IMR-90 (cell line): Measurements from ENCODE around the gene EML6. TPM values are rescaled to one million over a fixed set of nuclear protein-coding genes. Genes with fewer than 3 reads are reported as not detected.

Source experiments
- ATAC-seq: fragments of 200-7000 bp; cut with Tn5 transposase; 2 replicates; pipeline ENCODE4 v1.9.1; 2020; ENCODE audit warnings: low read depth, mild to moderate bottlenecking, moderate library complexity
- BruUV-seq: library from RNA; stranded (reverse); fragments of 400-500 nt; replicated peaks from 2 replicates; lab custom pipeline; 2021; lab: Mats Ljungman, UMichigan
- CTCF ChIA-PET: fragments of 300-600 bp; formaldehyde crosslinking; extraction: SDS; loops from one replicate; lab custom pipeline; 2021; ENCODE audit warnings: antibody characterized with exemption; lab: Yijun Ruan, JAX
- POLR2A ChIA-PET: fragments of 300-600 bp; sonication (Branson Sonifier 250); formaldehyde crosslinking; loops from one replicate; lab custom pipeline; 2022; ENCODE audit warnings: antibody characterized with exemption; ENCODE audit not compliant: unreplicated experiment; lab: Charles Lee
- DNase-seq: peaks from one replicate; pipeline ENCODE4 v3.0.0; 2013
- H2AFZ ChIP-seq: replicated peaks from 2 replicates; pipeline ENCODE3; 2013; ENCODE audit warnings: low read length, mild to moderate bottlenecking; ENCODE audit not compliant: poor library complexity
- H2AK5ac ChIP-seq: 2 replicates; pipeline ENCODE4 v1.6.1; 2013; ENCODE audit warnings: low read depth, low read length, inconsistent platforms
- H2AK9ac ChIP-seq: replicated peaks from 2 replicates; pipeline ENCODE3; 2013; ENCODE audit warnings: mild to moderate bottlenecking, low read depth, low read length, moderate library complexity; ENCODE audit not compliant: poor library complexity
- H2BK120ac ChIP-seq: 2 replicates; pipeline ENCODE4 v1.6.1; 2013; ENCODE audit warnings: low read depth, low read length, inconsistent platforms
- H2BK15ac ChIP-seq: 3 replicates; pipeline ENCODE4 v1.6.1; 2013; ENCODE audit warnings: low read depth, low read length, inconsistent platforms
- H2BK20ac ChIP-seq: 2 replicates; pipeline ENCODE4 v1.6.1; 2013; ENCODE audit warnings: low read depth, mild to moderate bottlenecking, inconsistent platforms, low read length, moderate library complexity
- H2BK5ac ChIP-seq: 2 replicates; pipeline ENCODE4 v1.6.1; 2013; ENCODE audit warnings: mild to moderate bottlenecking, low read depth, low read length, inconsistent platforms; ENCODE audit not compliant: poor library complexity, severe bottlenecking
- H3K14ac ChIP-seq: replicated peaks from 2 replicates; pipeline ENCODE4 v1.6.1; 2013; ENCODE audit warnings: low read depth, low read length, inconsistent platforms
- H3K18ac ChIP-seq: 2 replicates; pipeline ENCODE4 v1.6.1; 2013; ENCODE audit warnings: low read depth, low read length, control low read depth
- H3K23ac ChIP-seq: 2 replicates; pipeline ENCODE4 v1.6.1; 2013; ENCODE audit warnings: low read depth, low read length, inconsistent platforms
- H3K27ac ChIP-seq: 2 replicates; pipeline ENCODE4 v1.5.1; 2013; ENCODE audit warnings: mild to moderate bottlenecking, control low read depth, low read length; ENCODE audit not compliant: insufficient read depth
- H3K27me3 ChIP-seq: 2 replicates; pipeline ENCODE4 v1.6.1; 2013; ENCODE audit warnings: low read length; ENCODE audit not compliant: control insufficient read depth, insufficient read depth
- H3K36me3 ChIP-seq: 2 replicates; pipeline ENCODE4 v1.6.1; 2013; ENCODE audit warnings: low read length, mixed read lengths; ENCODE audit not compliant: control insufficient read depth, insufficient read depth
- H3K4ac ChIP-seq: 2 replicates; pipeline ENCODE4 v1.6.1; 2013; ENCODE audit warnings: low read depth, low read length, inconsistent platforms
- H3K4me1 ChIP-seq: 2 replicates; pipeline ENCODE4 v1.6.1; 2013; ENCODE audit warnings: low read length, mixed read lengths; ENCODE audit not compliant: control insufficient read depth, insufficient read depth
- H3K4me2 ChIP-seq: 2 replicates; pipeline ENCODE4 v1.6.1; 2013; ENCODE audit warnings: low read depth, mild to moderate bottlenecking, control low read depth, low read length, moderate library complexity
- H3K4me3 ChIP-seq: 2 replicates; pipeline ENCODE4 v1.5.1; 2013; ENCODE audit warnings: low read depth, mild to moderate bottlenecking, control low read depth, low read length, moderate library complexity; ENCODE audit not compliant: insufficient read depth
- H3K56ac ChIP-seq: 2 replicates; pipeline ENCODE4 v1.6.1; 2013; ENCODE audit warnings: low read length, inconsistent platforms; ENCODE audit not compliant: insufficient read depth; ENCODE audit errors: extremely low read depth
- H3K79me1 ChIP-seq, 2 experiments: 2 replicates each; pipeline ENCODE4 v1.6.1; 2013; ENCODE audit warnings: low read length in 2 of 2, inconsistent platforms in 1 of 2, low read depth in 1 of 2
- H3K9ac ChIP-seq: 2 replicates; pipeline ENCODE4 v1.6.1; 2013; ENCODE audit warnings: low read depth, low read length, control low read depth
- H3K9me1 ChIP-seq: 2 replicates; pipeline ENCODE4 v1.6.1; 2013; ENCODE audit warnings: low read length, inconsistent platforms; ENCODE audit not compliant: insufficient read depth
- H3K9me3 ChIP-seq: 2 replicates; pipeline ENCODE4 v1.6.1; 2013; ENCODE audit warnings: low read length; ENCODE audit not compliant: control insufficient read depth, insufficient read depth
- H4K20me1 ChIP-seq: 2 replicates; pipeline ENCODE4 v1.6.1; 2013; ENCODE audit warnings: low read length, inconsistent platforms; ENCODE audit not compliant: insufficient read depth
- H4K5ac ChIP-seq: 2 replicates; pipeline ENCODE4 v1.6.1; 2013; ENCODE audit warnings: mild to moderate bottlenecking, low read depth, low read length, control low read depth
- H4K8ac ChIP-seq, 2 experiments: 2 replicates each; pipeline ENCODE4 v1.6.1; 2013; ENCODE audit warnings: low read depth in 2 of 2, low read length in 2 of 2, control low read depth in 1 of 2, inconsistent platforms in 1 of 2
- H4K91ac ChIP-seq: 2 replicates; pipeline ENCODE4 v1.6.1; 2013; ENCODE audit warnings: low read depth, low read length, inconsistent platforms; ENCODE audit not compliant: insufficient read depth
- BHLHE40 ChIP-seq: fragments of 150-350 bp; IDR thresholded peaks from 2 replicates; pipeline ENCODE4 v1.6.1; 2016; ENCODE audit warnings: mild to moderate bottlenecking, low read depth, low read length
- CEBPB ChIP-seq: IDR thresholded peaks from 2 replicates; pipeline ENCODE4 v1.6.1; 2012; ENCODE audit warnings: low read depth, low read length, improper control_type of control experiment
- CHD1 ChIP-seq: IDR thresholded peaks from 2 replicates; pipeline ENCODE4 v1.6.1; 2012; ENCODE audit warnings: low read depth, low read length, improper control_type of control experiment
- FOS ChIP-seq: fragments of 150-350 bp; IDR thresholded peaks from 2 replicates; pipeline ENCODE4 v1.6.1; 2016; ENCODE audit warnings: low read depth, low read length
- MAFK ChIP-seq: IDR thresholded peaks from 2 replicates; pipeline ENCODE4 v1.6.1; 2012; ENCODE audit warnings: low read depth, low read length, improper control_type of control experiment
- MAZ ChIP-seq: IDR thresholded peaks from 2 replicates; pipeline ENCODE4 v1.6.1; 2012; ENCODE audit warnings: low read depth, mild to moderate bottlenecking, low read length, improper control_type of control experiment, moderate library complexity, borderline replicate concordance
- MXI1 ChIP-seq: IDR thresholded peaks from 2 replicates; pipeline ENCODE4 v1.6.1; 2012; ENCODE audit warnings: low read depth, mild to moderate bottlenecking, low read length, moderate library complexity, borderline replicate concordance
- NFE2L2 ChIP-seq: fragments of 150-350 bp; IDR thresholded peaks from 2 replicates; pipeline ENCODE4 v1.6.1; 2016; ENCODE audit warnings: low read depth, mild to moderate bottlenecking, low read length
- POLR2A ChIP-seq: IDR thresholded peaks from 2 replicates; pipeline ENCODE4 v1.6.1; 2012; ENCODE audit warnings: mild to moderate bottlenecking, low read depth, low read length
- RAD21 ChIP-seq: IDR thresholded peaks from 2 replicates; pipeline ENCODE4 v1.6.1; 2012; ENCODE audit warnings: low read length, improper control_type of control experiment
- RCOR1 ChIP-seq: IDR thresholded peaks from 2 replicates; pipeline ENCODE4 v1.6.1; 2012; ENCODE audit warnings: mild to moderate bottlenecking, low read length, improper control_type of control experiment; ENCODE audit not compliant: insufficient replicate concordance
- RFX5 ChIP-seq: IDR thresholded peaks from 2 replicates; pipeline ENCODE4 v1.8.0; 2012; ENCODE audit warnings: low read depth, mild to moderate bottlenecking, low read length, moderate library complexity
- SMC3 ChIP-seq: fragments of 150-350 bp; IDR thresholded peaks from 2 replicates; pipeline ENCODE4 v1.6.1; 2016; ENCODE audit warnings: low read depth, mild to moderate bottlenecking, antibody characterized with exemption, low read length, moderate library complexity
- WGBS, 2 experiments: methylation state at CpG; one replicate each; pipeline versions ENCODE4 v1.1.5 to v1.1.7; 2013; ENCODE audit warnings: missing lambda C conversion rate in 2 of 2; ENCODE audit not compliant: insufficient read length in 1 of 2; ENCODE audit errors: extremely low coverage in 2 of 2; 5-methylcytosine and 5-hydroxymethylcytosine counted together
- dilution Hi-C: fragments of 300-500 bp; cut with HindIII; formaldehyde crosslinking; loops from one replicate; pipeline ENCODE4 v1.14.3; 2018; ENCODE audit warnings: low sequenced_read_pairs; ENCODE audit not compliant: unreplicated experiment
- in situ Hi-C: fragments of 300-500 bp; cut with MboI; formaldehyde crosslinking; loops from 3 replicates; pipeline ENCODE4 v1.14.3; 2019; ENCODE audit warnings: low sequenced_read_pairs, inconsistent platforms, mixed read lengths
- intact Hi-C: fragments of 100-400 bp; cut with micrococcal nuclease; formaldehyde crosslinking; loops from 2 replicates; pipeline ENCODE4 v1.10.0; 2022
- polyA plus RNA-seq, 3 experiments: library from polyadenylated mRNA; depleted of rRNA; stranded (reverse); fragments of >200 nt; gene quantifications; 2 replicates each; pipeline ENCODE4 v1.2.3, GENCODE V29; 2012; ENCODE audit warnings: low replicate concordance in 1 of 3
- total RNA-seq: library from RNA; depleted of rRNA; stranded (reverse); fragments of >200 nt; gene quantifications from 2 replicates; pipeline ENCODE4 v1.2.3, GENCODE V29; 2012
- TF ChIP-seq, protein P1 (sequence below): fragments of 150-350 bp; IDR thresholded peaks from 2 replicates; pipeline ENCODE4 v1.6.1; 2017; ENCODE audit warnings: mild to moderate bottlenecking, antibody characterized with exemption, low read length, low read depth
- TF ChIP-seq, protein P2 (sequence below): conservative IDR thresholded peaks from 2 replicates; pipeline ENCODE4 v1.5.1; 2012; ENCODE audit warnings: mild to moderate bottlenecking, low read depth, low read length, improper control_type of control experiment
- TF ChIP-seq, protein P3 (sequence below): fragments of 150-350 bp; IDR thresholded peaks from 2 replicates; pipeline ENCODE4 v1.6.1; 2016; ENCODE audit warnings: low read depth, mild to moderate bottlenecking, low read length, moderate library complexity, borderline replicate concordance

Gene EML6
- total and polyA plus RNA-seq, 2 of the 4 experiments (the other 2 are of a cell fraction): 0.18 to 0.19 TPM

DNA sequence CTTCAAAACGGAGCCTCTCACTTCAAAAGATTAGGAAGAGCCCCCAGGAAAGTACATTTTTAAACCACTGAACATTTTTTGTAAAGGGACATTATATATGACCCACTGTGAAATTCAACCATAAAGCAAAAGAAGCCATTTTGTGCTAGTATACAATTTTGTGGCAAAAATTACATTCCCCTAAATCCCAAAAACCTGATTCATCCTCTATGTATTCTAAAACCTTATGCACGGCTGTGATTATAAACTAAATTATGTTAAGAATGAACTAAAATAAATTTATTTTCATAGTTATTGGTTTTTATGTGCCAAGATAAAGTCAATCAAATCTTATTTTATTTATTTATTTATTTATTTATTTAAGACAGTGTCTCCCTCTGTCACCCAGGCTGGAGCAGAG lies 278.3 kb downstream of the EML6 start:
- peak overlapping the region; percentile 27; the same call in 1 of the 2 replicates for H3K9ac ChIP-seq

More for the DNA sequence above, 278.3 kb downstream of the EML6 start:
- Histone ChIP-seq H3K9me3 (no peaks in the 10 kb centered on the region), H2BK5ac (peak overlapping the region; percentile 86), H2AK9ac (no peak overlapping the region), H4K91ac (no peak overlapping the region), H3K79me1 (peaks cover 0 to 24% of the 10 kb centered on the region in 2 experiments; a peak in 2 of 4 replicates), H3K9me1 (0 out of 2 replicates have a peak, but pooled peaks cover 4% of the 10 kb centered on the region), H2BK20ac (no peak overlapping the region), H2BK120ac (peak overlapping the region; percentile 5; the same call in 1 of the 2 replicates), H3K4me2 (peak overlapping the region; percentile 66; the same call in 1 of the 2 replicates), H3K4ac (no peak overlapping the region; the same call in 1 of the 2 replicates), H3K18ac (no peak overlapping the region), H2BK15ac (no peak overlapping the region), H3K27ac (peak overlapping the region; percentile 68), H3K4me3 (no peak overlapping the region), H3K36me3 (peaks cover under 1% of the 10 kb centered on the region; the same call in 1 of the 2 replicates), H3K4me1 (peaks cover 15% of the 10 kb centered on the region), H4K8ac (peak overlapping the region in 1 of 2 experiments; percentile 58; a peak in 1 of 4 replicates), H3K56ac (no peak overlapping the region), H2AK5ac (no peak overlapping the region), H2AFZ (no peak overlapping the region), H3K23ac (peak overlapping the region; percentile 18; the same call in 1 of the 2 replicates), H4K20me1 (peaks cover 98% of the 10 kb centered on the region), H3K27me3 (no peaks in the 10 kb centered on the region), H3K14ac (peak overlapping the region; percentile 48; the same call in 1 of the 2 replicates), H4K5ac (no peak overlapping the region)
- intact Hi-C loops: no loop called here
- POLR2A ChIA-PET: interaction anchor here (1.0 kb wide), 1 partner anchor 49 kb away, joined by 3 read pairs; the partner anchor contains the start of gene RTN4
- no peak for TF ChIP-seq MAZ
- no peak for TF ChIP-seq RAD21
- no peak for TF ChIP-seq SMC3
- no peak for TF ChIP-seq BHLHE40
- no peak for TF ChIP-seq MXI1
- no peak for TF ChIP-seq NFE2L2
- TF ChIP-seq CEBPB: no peak
- no peak for TF ChIP-seq FOS
- no peak for TF ChIP-seq MAFK
- TF ChIP-seq, protein P1, sequence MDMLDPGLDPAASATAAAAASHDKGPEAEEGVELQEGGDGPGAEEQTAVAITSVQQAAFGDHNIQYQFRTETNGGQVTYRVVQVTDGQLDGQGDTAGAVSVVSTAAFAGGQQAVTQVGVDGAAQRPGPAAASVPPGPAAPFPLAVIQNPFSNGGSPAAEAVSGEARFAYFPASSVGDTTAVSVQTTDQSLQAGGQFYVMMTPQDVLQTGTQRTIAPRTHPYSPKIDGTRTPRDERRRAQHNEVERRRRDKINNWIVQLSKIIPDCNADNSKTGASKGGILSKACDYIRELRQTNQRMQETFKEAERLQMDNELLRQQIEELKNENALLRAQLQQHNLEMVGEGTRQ: no peak
- TF ChIP-seq, protein P2, sequence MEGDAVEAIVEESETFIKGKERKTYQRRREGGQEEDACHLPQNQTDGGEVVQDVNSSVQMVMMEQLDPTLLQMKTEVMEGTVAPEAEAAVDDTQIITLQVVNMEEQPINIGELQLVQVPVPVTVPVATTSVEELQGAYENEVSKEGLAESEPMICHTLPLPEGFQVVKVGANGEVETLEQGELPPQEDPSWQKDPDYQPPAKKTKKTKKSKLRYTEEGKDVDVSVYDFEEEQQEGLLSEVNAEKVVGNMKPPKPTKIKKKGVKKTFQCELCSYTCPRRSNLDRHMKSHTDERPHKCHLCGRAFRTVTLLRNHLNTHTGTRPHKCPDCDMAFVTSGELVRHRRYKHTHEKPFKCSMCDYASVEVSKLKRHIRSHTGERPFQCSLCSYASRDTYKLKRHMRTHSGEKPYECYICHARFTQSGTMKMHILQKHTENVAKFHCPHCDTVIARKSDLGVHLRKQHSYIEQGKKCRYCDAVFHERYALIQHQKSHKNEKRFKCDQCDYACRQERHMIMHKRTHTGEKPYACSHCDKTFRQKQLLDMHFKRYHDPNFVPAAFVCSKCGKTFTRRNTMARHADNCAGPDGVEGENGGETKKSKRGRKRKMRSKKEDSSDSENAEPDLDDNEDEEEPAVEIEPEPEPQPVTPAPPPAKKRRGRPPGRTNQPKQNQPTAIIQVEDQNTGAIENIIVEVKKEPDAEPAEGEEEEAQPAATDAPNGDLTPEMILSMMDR: no peak
- no peak for TF ChIP-seq RCOR1
- no peak for TF ChIP-seq RFX5
- no peak for TF ChIP-seq POLR2A
- TF ChIP-seq, protein P3, sequence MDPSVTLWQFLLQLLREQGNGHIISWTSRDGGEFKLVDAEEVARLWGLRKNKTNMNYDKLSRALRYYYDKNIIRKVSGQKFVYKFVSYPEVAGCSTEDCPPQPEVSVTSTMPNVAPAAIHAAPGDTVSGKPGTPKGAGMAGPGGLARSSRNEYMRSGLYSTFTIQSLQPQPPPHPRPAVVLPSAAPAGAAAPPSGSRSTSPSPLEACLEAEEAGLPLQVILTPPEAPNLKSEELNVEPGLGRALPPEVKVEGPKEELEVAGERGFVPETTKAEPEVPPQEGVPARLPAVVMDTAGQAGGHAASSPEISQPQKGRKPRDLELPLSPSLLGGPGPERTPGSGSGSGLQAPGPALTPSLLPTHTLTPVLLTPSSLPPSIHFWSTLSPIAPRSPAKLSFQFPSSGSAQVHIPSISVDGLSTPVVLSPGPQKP: no peak
- no peak for TF ChIP-seq CHD1
- DNase-seq (no peak), ATAC-seq (peak; percentile 5)
- in situ Hi-C loops: no loop called here
- dilution Hi-C loops: loop anchor here (25.0 kb wide), 1 partner anchor 161 kb away; no protein-coding TSS in a partner anchor
- WGBS, 2 experiments: no CpG with 5 or more reads among the region's 2 CpGs
- CTCF ChIA-PET: no interaction called here
- BruUV-seq: no TSS peak
